Tibial nerve (tissue), 4 donors: Measurements from ENCODE around the gene SLC25A28. TPM values are rescaled to one million over a fixed set of nuclear protein-coding genes. Genes with fewer than 3 reads are reported as not detected.
A peak's percentile ranks its signal among the peaks of the same experiment; 100 is the strongest.

Experiments used
- DNase-seq, 2 donors: peaks; one replicate each; pipeline ENCODE4 v3.0.0-alpha.2; 2019; ENCODE audit warnings: low spot score in 2 of 2
- H3K27ac ChIP-seq, 4 donors: fragments of 200-600 bp; sonication (generic) in 3 of 4; one replicate each; pipeline ENCODE4 v1.5.1; 2017 to 2019; ENCODE audit warnings: mild to moderate bottlenecking in 1 of 4
- H3K27me3 ChIP-seq, 2 donors: fragments of 200-600 bp; sonication (generic) in 1 of 2; one replicate each; pipeline versions ENCODE4 v1.5.1 to v1.6.0; 2017 to 2019
- H3K36me3 ChIP-seq, 3 donors: fragments of 200-600 bp; sonication (generic); one replicate each; pipeline ENCODE4 v1.5.1; 2018 to 2019
- H3K4me1 ChIP-seq, 4 donors: fragments of 200-600 bp; sonication (generic) in 3 of 4; one replicate each; pipeline ENCODE4 v1.5.1; 2017 to 2019
- H3K4me3 ChIP-seq, 4 donors: fragments of 200-600 bp; sonication (generic) in 3 of 4; one replicate each; pipeline ENCODE4 v1.5.1; 2017 to 2019; ENCODE audit warnings: mild to moderate bottlenecking in 1 of 4, moderate library complexity in 1 of 4
- H3K9me3 ChIP-seq, 4 donors: fragments of 200-600 bp; sonication (generic) in 3 of 4; one replicate each; pipeline ENCODE4 v1.5.1; 2017 to 2019
- CTCF ChIP-seq, 5 experiments: fragments of 200-600 bp in 3 of 5; fragments of 450-650 bp in 2 of 5; sonication (generic) in 3 of 5; IDR thresholded peaks; one replicate each; pipeline ENCODE4 v1.5.1; 2016 to 2019; ENCODE audit warnings: antibody characterized with exemption in 5 of 5, mild to moderate bottlenecking in 3 of 5, moderate library complexity in 2 of 5
- EP300 ChIP-seq, 2 donors: sonication (generic); formaldehyde crosslinking; IDR thresholded peaks; one replicate each; pipeline ENCODE4 v1.6.1; 2017; ENCODE audit warnings: antibody characterized with exemption in 2 of 2, mild to moderate bottlenecking in 1 of 2
- POLR2A ChIP-seq, 2 donors: fragments of 450-650 bp; IDR thresholded peaks; one replicate each; pipeline ENCODE4 v1.6.1; 2017; ENCODE audit warnings: antibody characterized with exemption in 2 of 2, mild to moderate bottlenecking in 2 of 2, moderate library complexity in 2 of 2
- WGBS, 2 donors: methylation state at CpG; one replicate each; pipeline ENCODE4 v1.1.5; 2018; 5-methylcytosine and 5-hydroxymethylcytosine counted together
- total RNA-seq, 4 donors: library from RNA; depleted of rRNA; stranded (reverse); fragments of >200 nt; gene quantifications; one replicate each; pipeline ENCODE4 v1.1.0, GENCODE V29; 2016

The SLC25A28 gene
- total RNA-seq, 4 donors from 2014 or later = 35.2 to 65.6 (median 47.8) TPM

DNA sequence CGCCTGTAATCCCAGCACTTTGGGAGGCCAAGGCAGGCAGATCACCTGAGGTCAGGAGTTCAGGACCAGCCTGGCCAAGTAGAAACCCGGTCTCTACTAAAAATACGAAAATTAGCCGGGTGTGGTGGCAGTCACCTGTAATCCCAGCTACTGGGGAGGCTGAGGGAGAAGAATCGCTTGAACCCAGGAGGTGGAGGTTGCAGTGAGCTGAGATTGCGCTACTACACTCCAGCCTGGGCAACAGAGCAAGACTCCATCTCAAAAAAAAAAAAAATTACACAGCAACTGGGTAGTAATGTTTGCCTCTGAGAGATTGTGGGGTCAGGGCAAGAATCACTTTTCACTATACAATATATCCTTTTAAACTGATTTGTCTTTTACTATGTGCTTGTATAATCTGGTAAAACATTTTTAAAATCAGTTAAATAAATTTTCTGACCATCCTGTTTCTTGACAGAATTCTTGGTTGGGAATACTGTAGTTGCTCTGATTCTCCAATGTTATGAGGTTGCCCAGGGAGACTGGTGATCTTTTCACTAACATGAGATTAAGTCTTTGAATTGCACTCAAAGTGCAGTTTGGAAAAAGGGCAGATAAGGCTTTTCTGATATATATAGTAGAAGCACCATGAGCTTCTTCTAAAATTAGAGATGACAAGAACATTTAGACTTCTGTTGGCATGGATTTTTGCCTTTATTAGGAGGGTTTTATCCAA lies 40.6 kb upstream of the SLC25A28 start:
- Histone ChIP-seq H3K27me3 (no peaks in the 10 kb centered on the region), H3K36me3 (peaks cover 0 to 29% (median 0%) of the 10 kb centered on the region in 3 donors), H3K4me3 (no peak overlapping the region), H3K9me3 (no peaks in the 10 kb centered on the region), H3K27ac (no peak overlapping the region), H3K4me1 (peaks cover 0 to 19% (median 9%) of the 10 kb centered on the region in 4 donors)
- 92 to 95% methylated on average over 6 of the region's 6 CpGs for WGBS, 2 donors
- DNase-seq = no peak
- TF ChIP-seq CTCF (IDR thresholded peaks at IDR 0.05) (no peak), POLR2A (IDR thresholded peaks at IDR 0.05) (no peak), EP300 (IDR thresholded peaks at IDR 0.05) (no peak)

GRCh38 chr10:99659868-99660366 lies 39.7 kb upstream of the SLC25A28 start:
- no peaks in the 10 kb centered on the region for H3K9me3 ChIP-seq

GRCh38 chr10:99659031-99659867 lies 39.0 kb upstream of the SLC25A28 start, which contains the start of gene ENTPD7:
Gene ENTPD7 (plus strand): TSS chr10:99659509. CDS start chr10:99659957, 448 bp downstream.
- DNase-seq = peak; percentile 75 to 79
- H3K9me3 ChIP-seq = no peaks in the 10 kb centered on the region
- TF ChIP-seq CTCF (IDR thresholded peaks at IDR 0.05) = peak; percentile 24 to 80 (median 48)
- TF ChIP-seq POLR2A (IDR thresholded peaks at IDR 0.05) = peak in 1 of 2 donors; percentile 33
- peak in 1 of 2 donors; percentile 29 for TF ChIP-seq EP300 (IDR thresholded peaks at IDR 0.05)
- H3K4me1 ChIP-seq = peaks cover 0 to 19% (median 9%) of the 10 kb centered on the region in 4 donors
- peak within 1 kb of the TSS in 2 of 4 donors; percentile 73 to 76 for H3K27ac ChIP-seq
- WGBS, 2 donors = 1 to 2% methylated on average over 27 to 31 of the region's 71 CpGs
- H3K27me3 ChIP-seq = no peaks in the 10 kb centered on the region
- peaks cover 0 to 15% (median 0%) of the 10 kb centered on the region in 3 donors for H3K36me3 ChIP-seq
- peak within 1 kb of the TSS; percentile 64 to 81 (median 77) for H3K4me3 ChIP-seq

More at GRCh38 chr10:99659868-99660366, 39.7 kb upstream of the SLC25A28 start:
- DNase-seq = no peak
- TF ChIP-seq CTCF (IDR thresholded peaks at IDR 0.05) = no peak
- no peak for TF ChIP-seq EP300 (IDR thresholded peaks at IDR 0.05)
- no peak for TF ChIP-seq POLR2A (IDR thresholded peaks at IDR 0.05)
- peaks cover 0 to 19% (median 9%) of the 10 kb centered on the region in 4 donors for H3K4me1 ChIP-seq
- peak overlapping the region in 2 of 4 donors; percentile 73 to 76 for H3K27ac ChIP-seq
- H3K4me3 ChIP-seq = peak overlapping the region; percentile 64 to 81 (median 77)
- peaks cover 0 to 21% (median 0%) of the 10 kb centered on the region in 3 donors for H3K36me3 ChIP-seq
- whole genome bisulfite sequencing, 2 donors = 10 to 16% methylated on average over 10 of the region's 10 CpGs
- no peaks in the 10 kb centered on the region for H3K27me3 ChIP-seq

GRCh38 chr10:99658622-99659030 lies 38.4 kb upstream of the SLC25A28 start:
- Histone ChIP-seq H3K36me3 (peaks cover 0 to 11% (median 0%) of the 10 kb centered on the region in 3 donors), H3K9me3 (no peaks in the 10 kb centered on the region), H3K27me3 (no peaks in the 10 kb centered on the region), H3K4me3 (peak overlapping the region; percentile 64 to 81 (median 77)), H3K27ac (peak overlapping the region in 2 of 4 donors; percentile 73 to 76), H3K4me1 (peaks cover 0 to 19% (median 9%) of the 10 kb centered on the region in 4 donors)
- no peak for TF ChIP-seq CTCF (IDR thresholded peaks at IDR 0.05)
- no peak for TF ChIP-seq EP300 (IDR thresholded peaks at IDR 0.05)
- TF ChIP-seq POLR2A (IDR thresholded peaks at IDR 0.05) = no peak
- peak in 1 of 2 donors; percentile 16 for DNase-seq
- 9% methylated on average over 24 of the region's 24 CpGs for WGBS, 2 donors
